HG02852 (cell line): ENCODE results near the gene BOLA2.
"Not testable (repeated sequence)": the region's sequence is repeated elsewhere in the genome, so short reads cannot be mapped to it uniquely, and the experiment has no call there.

Experiments used
- ATAC-seq: cut with Tn5 transposase; IDR thresholded peaks from one replicate; pipeline ENCODE4 v1.9.1; 2021; ENCODE audit warnings: mild to moderate bottlenecking, moderate library complexity; ENCODE audit not compliant: unreplicated experiment

BOLA2 gene

GRCh38 chr16:29454269-29454668 is at the start of gene BOLA2, which contains the start of gene SLX1B:
Gene BOLA2, minus strand, starts transcription at chr16:29454351. Its CDS starts 98 bp downstream, at chr16:29454253.
Gene SLX1B, plus strand, starts transcription at chr16:29454533.
- peak; percentile 85 for ATAC-seq

- ATAC-seq: not testable (repeated sequence)
Observed at GRCh38 chr16:29482276-29482675, 28.1 kb upstream of the BOLA2 start.

- ATAC-seq: not testable (repeated sequence)
Observed at GRCh38 chr16:29472065-29472464, 17.9 kb upstream of the BOLA2 start.

- ATAC-seq: not testable (repeated sequence)
Observed at GRCh38 chr16:29469660-29470059, 15.5 kb upstream of the BOLA2 start.

GRCh38 chr16:29467654-29468366 is 13.7 kb upstream of the BOLA2 start:
- ATAC-seq: not testable (repeated sequence)

GRCh38 chr16:29466904-29467303 is 12.8 kb upstream of the BOLA2 start:
- ATAC-seq: not testable (repeated sequence)

- not testable (repeated sequence) for ATAC-seq
Observed at GRCh38 chr16:29465985-29466824, 12.1 kb upstream of the BOLA2 start.

- ATAC-seq: not testable (repeated sequence)
Observed at GRCh38 chr16:29460647-29461030, 6.5 kb upstream of the BOLA2 start.

- not testable (repeated sequence) for ATAC-seq
Observed at GRCh38 chr16:29459706-29460646, 5.8 kb upstream of the BOLA2 start, which contains the start of gene SULT1A4. Gene SULT1A4, plus strand, starts transcription at chr16:29459913. Its CDS starts 1,473 bp downstream, at chr16:29461386.

- not testable (repeated sequence) for ATAC-seq
Observed at GRCh38 chr16:29457660-29458059, 3.5 kb upstream of the BOLA2 start.

- peak; percentile 61 for ATAC-seq
Observed at GRCh38 chr16:29454828-29455227, 677 bp upstream of the BOLA2 start.

GRCh38 chr16:29453754-29454153 is 397 bp downstream of the BOLA2 start:
- peak; percentile 9 for ATAC-seq

- ATAC-seq: not testable (repeated sequence)
Observed at GRCh38 chr16:29425390-29425789, 28.8 kb downstream of the BOLA2 start.

GRCh38 chr16:29423587-29423986 is 30.6 kb downstream of the BOLA2 start:
- not testable (repeated sequence) for ATAC-seq

- ATAC-seq: not testable (repeated sequence)
Observed at GRCh38 chr16:29405249-29405648, 48.9 kb downstream of the BOLA2 start.
